ENCODE results near the gene COMTD1. TPM values are rescaled to one million over a fixed set of nuclear protein-coding genes. Genes with fewer than 3 reads are reported as not detected.

Gene COMTD1
- total RNA-seq, 3 donors from 2014 or later (not counting 1 experiment from before 2014, with no cell fraction given): 19.9 to 25.1 (median 20.1) TPM

GRCh38 chr10:75245354-75246250, 9.8 kb upstream of the COMTD1 start:
- H3K4me1 Mint-ChIP-seq: no peaks in the 10 kb centered on the region
- no peak overlapping the region for H3K27ac Mint-ChIP-seq
- no peak for ATAC-seq
- intact Hi-C loops (cut with micrococcal nuclease): no loop called here
- peaks cover 0 to 2% of the 10 kb centered on the region in 2 donors for H3K27me3 Mint-ChIP-seq (ENCODE audit: low read depth in 2 of 2)
- WGBS (ENCODE audit: insufficient coverage): 85% methylated on average over 9 of the region's 10 CpGs
- DNase-seq: no peak
- H3K4me3 Mint-ChIP-seq: no peak overlapping the region
- no peaks in the 10 kb centered on the region for H3K9me3 Mint-ChIP-seq
- no peaks in the 10 kb centered on the region for H3K27me3 ChIP-seq (ENCODE audit: control insufficient read depth, insufficient read depth, low read length)
- no peaks in the 10 kb centered on the region for H3K36me3 Mint-ChIP-seq
- no peak for TF ChIP-seq CTCF (IDR thresholded peaks at IDR 0.05)
- no peak overlapping the region for H3K27ac ChIP-seq (ENCODE audit: low read length)
- H3K36me3 ChIP-seq (ENCODE audit: control insufficient read depth, insufficient read depth, low read length): no peaks in the 10 kb centered on the region
- no peak overlapping the region for H3K4me3 ChIP-seq (ENCODE audit: low read length)
- no peaks in the 10 kb centered on the region for H3K4me1 ChIP-seq (ENCODE audit: control insufficient read depth, insufficient read depth, low read length)
- H3K9me3 ChIP-seq (ENCODE audit: control insufficient read depth, insufficient read depth, low read length): no peaks in the 10 kb centered on the region

- Mint-ChIP-seq H3K27me3 (ENCODE audit: low read depth in 2 of 2) (no peaks in the 10 kb centered on the region), H3K36me3 (no peaks in the 10 kb centered on the region), H3K4me3 (no peak overlapping the region), H3K9me3 (no peaks in the 10 kb centered on the region), H3K27ac (no peak overlapping the region), H3K4me1 (no peaks in the 10 kb centered on the region)
- Histone ChIP-seq H3K27ac (ENCODE audit: low read length) (no peak overlapping the region), H3K4me3 (ENCODE audit: low read length) (no peak overlapping the region), H3K27me3 (ENCODE audit: control insufficient read depth, insufficient read depth, low read length) (no peaks in the 10 kb centered on the region), H3K9me3 (ENCODE audit: control insufficient read depth, insufficient read depth, low read length) (no peaks in the 10 kb centered on the region), H3K36me3 (ENCODE audit: control insufficient read depth, insufficient read depth, low read length) (no peaks in the 10 kb centered on the region), H3K4me1 (ENCODE audit: control insufficient read depth, insufficient read depth, low read length) (no peaks in the 10 kb centered on the region)
- ATAC-seq (no peak), DNase-seq (no peak)
- WGBS (ENCODE audit: insufficient coverage): 84% methylated on average over 8 of the region's 8 CpGs
- intact Hi-C loops (cut with micrococcal nuclease): no loop called here
- no peak for TF ChIP-seq CTCF (IDR thresholded peaks at IDR 0.05)
Measured at GRCh38 chr10:75244487-75245353, 9.0 kb upstream of the COMTD1 start.

- Mint-ChIP-seq H3K36me3 (no peaks in the 10 kb centered on the region), H3K4me1 (no peaks in the 10 kb centered on the region), H3K27ac (no peak overlapping the region), H3K27me3 (ENCODE audit: low read depth in 2 of 2) (no peaks in the 10 kb centered on the region), H3K9me3 (no peaks in the 10 kb centered on the region), H3K4me3 (no peak overlapping the region)
- 94% methylated on average over 10 of the region's 10 CpGs for WGBS (ENCODE audit: insufficient coverage)
- no peaks in the 10 kb centered on the region for H3K4me1 ChIP-seq (ENCODE audit: control insufficient read depth, insufficient read depth, low read length)
- H3K36me3 ChIP-seq (ENCODE audit: control insufficient read depth, insufficient read depth, low read length): no peaks in the 10 kb centered on the region
- no peak for DNase-seq
- H3K4me3 ChIP-seq (ENCODE audit: low read length): no peak overlapping the region
- no peaks in the 10 kb centered on the region for H3K9me3 ChIP-seq (ENCODE audit: control insufficient read depth, insufficient read depth, low read length)
- intact Hi-C loops (cut with micrococcal nuclease): no loop called here
- no peak for TF ChIP-seq CTCF (IDR thresholded peaks at IDR 0.05)
- H3K27ac ChIP-seq (ENCODE audit: low read length): no peak overlapping the region
- no peaks in the 10 kb centered on the region for H3K27me3 ChIP-seq (ENCODE audit: control insufficient read depth, insufficient read depth, low read length)
- no peak for ATAC-seq
Measured at GRCh38 chr10:75243426-75243825, 7.7 kb upstream of the COMTD1 start.

All from natural killer cell (primary cell).